Activated CD8-positive, alpha-beta memory T cell treated with anti-CD3 and anti-CD28 coated beads for 36 hours (primary cell): ENCODE data around the gene ZSWIM6. TPM values are rescaled to one million over a fixed set of nuclear protein-coding genes. Genes with fewer than 3 reads are reported as not detected.
"Not testable (repeated sequence)": the region's sequence is repeated elsewhere in the genome, so short reads cannot be mapped to it uniquely, and the experiment has no call there.

Experiments used
- CTCF ChIA-PET: fragments of 350-600 bp; sonication (Branson Sonifier 250); formaldehyde crosslinking; loops from one replicate; lab custom pipeline; 2021; ENCODE audit warnings: antibody characterized with exemption; lab: Charles Lee
- POLR2A ChIA-PET: fragments of 350-600 bp; sonication (Branson Sonifier 250); formaldehyde crosslinking; loops from one replicate; lab custom pipeline; 2021; ENCODE audit warnings: antibody characterized with exemption; lab: Charles Lee
- total RNA-seq, 2 experiments: library from RNA; stranded (reverse); gene quantifications; one replicate each; pipeline ENCODE4 v1.2.3, GENCODE V29; 2021

Gene ZSWIM6
- total RNA-seq, 2 experiments from 2014 or later, result 6.4 to 6.5 TPM

DNA sequence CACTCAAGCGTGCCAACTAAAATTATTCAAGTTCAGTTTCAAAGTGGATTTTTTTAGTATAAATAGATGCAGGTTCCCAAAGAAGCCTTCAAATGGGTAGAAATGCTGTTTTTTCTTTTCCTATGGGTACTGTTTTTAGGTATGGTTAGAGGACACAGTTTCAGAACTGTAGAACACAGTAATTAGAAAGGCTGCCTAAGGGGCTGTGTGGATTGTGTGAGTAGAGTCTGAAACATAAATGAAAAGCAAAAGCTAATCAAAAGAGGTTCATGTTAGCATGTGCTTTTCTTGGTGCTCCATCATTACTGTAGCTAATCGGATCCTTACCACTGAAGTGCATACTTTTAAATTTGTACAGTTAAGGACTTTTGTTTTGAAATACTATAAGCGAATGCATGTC is 85.3 kb downstream of the ZSWIM6 start:
- ChIA-PET CTCF (no interaction called here), POLR2A (no interaction called here)

- ChIA-PET CTCF (no interaction called here), POLR2A (no interaction called here)
These were observed 85.8 kb downstream of the ZSWIM6 start for GRCh38 chr5:61417851-61418250.

DNA sequence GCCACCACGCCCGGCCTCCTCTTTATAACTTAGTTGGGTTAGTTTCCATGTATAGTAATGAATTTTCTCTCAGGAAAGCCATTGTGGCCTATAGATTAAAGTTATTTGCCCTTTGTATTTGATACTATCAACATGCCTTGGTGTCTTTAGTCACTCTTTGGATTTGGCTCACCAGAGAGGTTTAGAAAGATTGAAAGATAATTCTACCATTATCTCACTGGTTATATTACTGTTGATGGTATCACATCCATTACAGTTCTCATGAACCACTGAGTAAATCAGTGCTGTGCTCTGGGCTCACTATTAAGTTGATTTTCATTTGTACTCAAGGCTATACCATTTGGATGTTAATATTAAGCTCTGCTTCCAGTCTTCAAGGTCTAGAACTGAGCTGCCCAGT is 87.0 kb downstream of the ZSWIM6 start:
- ChIA-PET POLR2A (no interaction called here), CTCF (no interaction called here)

- POLR2A ChIA-PET, result no interaction called here
- CTCF ChIA-PET, result no interaction called here
These were observed 88.0 kb downstream of the ZSWIM6 start for GRCh38 chr5:61420016-61420415.

DNA sequence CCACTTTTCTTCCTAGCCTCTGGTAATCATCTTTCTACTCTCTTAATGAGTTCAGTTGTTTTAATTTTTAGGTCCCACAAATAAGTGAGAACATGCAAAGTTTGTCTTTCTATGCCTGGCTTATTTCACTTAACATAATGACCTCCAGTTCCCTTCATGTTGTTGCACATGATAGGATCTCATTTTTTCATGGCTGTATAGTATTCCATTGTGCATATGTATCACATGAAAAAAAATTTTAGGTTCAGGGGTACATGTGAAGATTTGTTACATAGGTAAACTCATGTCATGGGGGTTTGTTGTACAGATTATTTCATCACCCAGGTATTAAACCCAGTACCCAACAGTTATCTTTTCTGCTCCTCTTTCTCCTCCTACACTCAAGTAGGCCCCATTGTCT is 89.2 kb downstream of the ZSWIM6 start:
- POLR2A ChIA-PET, CTCF ChIA-PET: not testable (repeated sequence)

GRCh38 chr5:61423487-61424145 is 91.6 kb downstream of the ZSWIM6 start:
- CTCF ChIA-PET, result no interaction called here
- POLR2A ChIA-PET, result no interaction called here

- ChIA-PET POLR2A (no interaction called here), CTCF (no interaction called here)
These were observed 93.9 kb downstream of the ZSWIM6 start for GRCh38 chr5:61425918-61426317.

- ChIA-PET POLR2A (no interaction called here), CTCF (interaction anchor here (0.6 kb wide), 1 partner anchor 14 kb away, joined by 3 read pairs; no protein-coding TSS in a partner anchor)
These were observed 97.8 kb downstream of the ZSWIM6 start for GRCh38 chr5:61429906-61430305.

- ChIA-PET POLR2A (interaction anchor here (0.6 kb wide), 1 partner anchor 1724 kb away, joined by 3 read pairs; no protein-coding TSS in a partner anchor), CTCF (no interaction called here)
These were observed 100.0 kb downstream of the ZSWIM6 start for GRCh38 chr5:61431923-61432620.

- ChIA-PET CTCF (interaction anchor here (0.7 kb wide), 1 partner anchor 236 kb away, joined by 4 read pairs; no protein-coding TSS in a partner anchor), POLR2A (no interaction called here)
These were observed 103.3 kb downstream of the ZSWIM6 start for GRCh38 chr5:61435368-61435767.

GRCh38 chr5:61438298-61438970 is 106.4 kb downstream of the ZSWIM6 start:
- ChIA-PET CTCF (no interaction called here), POLR2A (no interaction called here)

DNA sequence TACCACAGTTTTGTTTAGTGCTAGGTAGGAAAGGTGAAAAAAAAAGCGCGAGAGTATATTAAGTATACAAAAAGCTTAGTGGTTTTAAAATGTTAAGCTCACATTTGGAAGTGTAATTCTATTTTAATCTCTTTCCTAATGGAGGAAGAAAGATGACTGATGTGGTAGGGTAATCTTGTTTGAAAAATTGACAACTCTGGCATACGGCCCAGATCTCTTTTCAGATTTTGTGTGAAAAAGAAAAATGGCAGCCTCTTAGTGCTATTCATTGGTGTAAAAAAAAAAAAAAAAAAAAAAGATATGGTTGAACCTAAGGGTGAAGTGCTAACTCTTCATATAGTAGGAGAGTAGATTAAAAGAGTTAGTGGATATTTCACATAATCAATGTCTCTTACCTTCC is 108.0 kb downstream of the ZSWIM6 start:
- ChIA-PET POLR2A (no interaction called here), CTCF (no interaction called here)

GRCh38 chr5:61440596-61440995 is 108.5 kb downstream of the ZSWIM6 start:
- ChIA-PET CTCF (no interaction called here), POLR2A (no interaction called here)

DNA sequence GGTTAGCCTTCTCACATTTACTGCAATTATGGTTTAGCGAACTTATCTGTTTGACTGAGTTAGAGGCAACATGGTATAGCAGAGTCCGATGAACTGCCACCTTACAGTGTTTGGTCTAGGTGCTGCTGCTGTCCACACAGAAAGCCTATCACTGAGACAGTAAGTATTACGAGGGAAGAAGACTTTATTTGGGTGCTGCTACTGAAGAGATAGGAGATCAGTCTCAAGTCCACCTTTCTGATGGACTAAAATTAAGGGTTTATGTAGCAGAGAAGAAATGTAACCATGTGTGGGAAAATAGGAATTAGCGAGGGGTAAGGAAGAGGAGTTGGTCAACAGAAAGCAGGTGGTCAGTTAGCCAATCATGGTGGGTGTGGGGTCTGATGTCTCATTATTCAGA is 109.7 kb downstream of the ZSWIM6 start:
- CTCF ChIA-PET, result no interaction called here

DNA sequence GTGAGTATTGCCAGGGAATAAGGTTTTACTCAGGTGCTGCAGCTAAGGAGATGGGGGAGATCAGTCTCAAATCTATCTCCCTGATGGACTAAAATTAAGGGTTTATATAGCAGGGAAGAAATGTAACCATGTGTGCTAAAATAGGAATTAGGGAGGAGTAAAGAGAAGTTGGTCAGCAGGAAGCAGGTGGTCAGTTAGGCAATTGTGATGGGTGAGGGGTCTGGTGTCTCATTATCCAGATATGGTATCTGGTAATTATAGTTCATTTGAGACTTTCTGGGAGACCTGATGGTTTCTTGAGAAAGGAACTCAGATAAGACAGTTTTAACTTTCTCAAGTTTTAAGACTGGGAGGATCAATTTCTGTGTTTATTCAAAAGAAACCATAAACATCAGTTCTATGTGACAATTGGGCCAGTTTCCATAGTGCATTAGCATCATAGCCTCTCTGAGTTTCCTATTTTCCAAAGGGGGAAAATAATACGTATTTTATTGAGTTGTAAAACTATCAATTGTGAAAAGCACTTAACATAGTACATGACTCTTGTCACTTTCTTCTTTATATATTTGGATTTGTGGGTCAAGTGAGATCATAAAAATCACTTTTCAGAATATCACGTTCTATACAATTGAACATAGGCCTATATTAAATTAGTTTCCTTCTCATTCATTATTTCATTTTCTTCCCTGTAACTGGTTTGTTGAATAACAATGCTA is 115.9 kb downstream of the ZSWIM6 start:
- POLR2A ChIA-PET, result no interaction called here

More for the DNA sequence above, 109.7 kb downstream of the ZSWIM6 start:
- POLR2A ChIA-PET, result no interaction called here

DNA sequence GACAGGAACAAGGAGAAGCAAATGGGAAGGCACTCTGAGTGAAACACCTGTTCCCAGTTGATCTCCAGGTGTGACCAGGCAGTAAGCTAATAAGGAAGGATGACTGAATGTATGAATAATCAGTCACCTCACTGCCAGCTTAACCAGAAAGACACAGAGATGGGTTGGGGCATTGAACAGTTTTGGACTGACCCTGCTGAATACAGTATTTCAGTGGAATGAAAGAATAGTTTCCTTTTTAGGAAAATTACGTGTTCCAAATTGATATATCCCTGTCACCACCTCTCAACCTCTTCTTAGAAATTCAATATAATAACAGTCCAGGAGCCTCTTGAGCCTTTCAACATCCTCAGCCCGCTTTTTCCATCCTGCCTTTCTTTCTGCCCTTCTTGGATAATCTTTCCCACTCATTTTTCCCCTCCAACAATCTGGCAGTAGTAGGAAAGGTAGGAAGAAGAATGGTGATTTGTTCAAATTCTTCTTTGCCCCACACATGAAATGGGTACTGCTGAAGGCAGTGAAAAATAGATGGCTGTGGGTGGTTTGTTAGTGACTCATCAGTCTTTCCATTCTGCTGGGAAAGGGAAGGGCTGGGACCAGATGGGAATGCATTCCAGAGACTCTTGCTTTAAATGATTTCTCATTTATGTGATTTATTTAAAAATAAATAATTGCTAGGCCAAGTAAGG is 117.9 kb downstream of the ZSWIM6 start:
- POLR2A ChIA-PET, result no interaction called here
- CTCF ChIA-PET, result no interaction called here

More for the DNA sequence above, 115.9 kb downstream of the ZSWIM6 start:
- CTCF ChIA-PET, result no interaction called here

GRCh38 chr5:61450493-61451279 is 118.6 kb downstream of the ZSWIM6 start:
- POLR2A ChIA-PET, result no interaction called here
- CTCF ChIA-PET, result no interaction called here

GRCh38 chr5:61455179-61456006 is 123.3 kb downstream of the ZSWIM6 start:
- POLR2A ChIA-PET, result no interaction called here
- CTCF ChIA-PET, result no interaction called here
